GM10847 (cell line): ENCODE data around the gene PRDM16.

Source experiments
- POLR2A ChIP-seq: IDR thresholded peaks from 2 replicates; pipeline ENCODE4 v1.6.1; 2011; ENCODE audit not compliant: insufficient read length; ENCODE audit errors: extremely low read depth

PRDM16 gene

GRCh38 chr1:3387401-3387800, 318.4 kb downstream of the PRDM16 start:
- TF ChIP-seq POLR2A, result no peak

- TF ChIP-seq POLR2A, result no peak
Observed at GRCh38 chr1:3389093-3389833, 320.3 kb downstream of the PRDM16 start.

- TF ChIP-seq POLR2A, result no peak
Observed at GRCh38 chr1:3390291-3390690, 321.3 kb downstream of the PRDM16 start.

- TF ChIP-seq POLR2A, result no peak
Observed at GRCh38 chr1:3391711-3392110, 322.7 kb downstream of the PRDM16 start.

GRCh38 chr1:3393024-3393986, 324.3 kb downstream of the PRDM16 start:
- TF ChIP-seq POLR2A, result no peak

GRCh38 chr1:3393987-3394920, 325.3 kb downstream of the PRDM16 start:
- no peak for TF ChIP-seq POLR2A

- TF ChIP-seq POLR2A, result no peak
Observed at GRCh38 chr1:3396411-3396810, 327.4 kb downstream of the PRDM16 start.

- no peak for TF ChIP-seq POLR2A
Observed at GRCh38 chr1:3397311-3397710, 328.3 kb downstream of the PRDM16 start.

- TF ChIP-seq POLR2A, result no peak
Observed at GRCh38 chr1:3398396-3399140, 329.6 kb downstream of the PRDM16 start.

GRCh38 chr1:3399732-3400131, 330.7 kb downstream of the PRDM16 start:
- TF ChIP-seq POLR2A, result no peak

GRCh38 chr1:3401585-3402257, 332.7 kb downstream of the PRDM16 start:
- TF ChIP-seq POLR2A, result no peak

GRCh38 chr1:3402258-3403010, 333.4 kb downstream of the PRDM16 start:
- no peak for TF ChIP-seq POLR2A

- no peak for TF ChIP-seq POLR2A
Observed at GRCh38 chr1:3403011-3403345, 334.0 kb downstream of the PRDM16 start.

- no peak for TF ChIP-seq POLR2A
Observed at GRCh38 chr1:3403388-3404231, 334.6 kb downstream of the PRDM16 start.
